ENCODE results near the gene IER5L.

Gene IER5L

DNA sequence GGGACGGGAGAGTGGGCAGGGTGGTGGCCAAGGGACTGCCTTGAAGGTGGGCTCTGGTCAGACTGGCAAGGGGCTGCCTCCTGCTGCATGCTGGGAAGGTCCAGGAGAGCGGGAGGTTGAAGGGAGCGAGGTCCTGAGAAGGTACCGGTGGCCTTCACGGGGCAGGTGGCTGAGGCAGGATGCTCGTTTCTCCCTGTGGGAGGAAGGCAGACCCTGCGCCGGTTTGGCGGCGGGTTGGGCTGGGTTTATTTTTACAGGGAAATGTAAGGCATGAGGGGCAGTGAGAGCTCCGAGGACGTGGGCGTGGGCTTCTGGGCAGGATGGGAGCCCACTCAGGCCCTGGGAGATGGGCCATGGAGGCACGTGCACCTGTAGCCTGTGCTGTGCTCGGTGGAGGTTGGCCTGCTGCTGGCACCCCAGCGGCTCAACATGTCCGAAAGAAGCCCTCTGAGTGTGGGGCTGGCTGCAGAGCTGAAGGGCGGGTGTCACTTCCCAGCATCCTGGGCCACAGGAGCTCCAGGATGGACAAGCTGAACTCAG is 27.3 kb downstream of the IER5L start:
- Histone ChIP-seq H3K27me3 (ENCODE audit: control insufficient read depth in 1 of 2, insufficient read depth in 2 of 2, low read length in 2 of 2) (no peaks in the 10 kb centered on the region), H3K4me3 (ENCODE audit: low read depth in 1 of 2, low read length in 2 of 2) (no peak overlapping the region), H3K36me3 (ENCODE audit: control insufficient read depth in 1 of 2, insufficient read depth in 2 of 2, low read length in 2 of 2) (peaks cover 12 to 28% of the 10 kb centered on the region in 2 donors), H3K9ac (ENCODE audit: low read depth in 1 of 2, low read length in 2 of 2) (no peak overlapping the region), H3K9me3 (ENCODE audit: control insufficient read depth in 1 of 2, low read length in 2 of 2) (no peaks in the 10 kb centered on the region), H3K4me1 (ENCODE audit: control insufficient read depth in 1 of 2, insufficient read depth in 2 of 2, low read length in 2 of 2) (peaks cover 3 to 8% of the 10 kb centered on the region in 2 donors), H3K27ac (ENCODE audit: low read depth, low read length) (no peak overlapping the region)

- no peaks in the 10 kb centered on the region for H3K9me3 ChIP-seq (ENCODE audit: control insufficient read depth in 1 of 2, low read length in 2 of 2)
- H3K36me3 ChIP-seq (ENCODE audit: control insufficient read depth in 1 of 2, insufficient read depth in 2 of 2, low read length in 2 of 2) = peaks cover 12 to 24% of the 10 kb centered on the region in 2 donors
- H3K27ac ChIP-seq (ENCODE audit: low read depth, low read length) = no peak overlapping the region
- H3K4me3 ChIP-seq (ENCODE audit: low read depth in 1 of 2, low read length in 2 of 2) = no peak overlapping the region
- H3K4me1 ChIP-seq (ENCODE audit: control insufficient read depth in 1 of 2, insufficient read depth in 2 of 2, low read length in 2 of 2) = peaks cover 9 to 14% of the 10 kb centered on the region in 2 donors
- no peaks in the 10 kb centered on the region for H3K27me3 ChIP-seq (ENCODE audit: control insufficient read depth in 1 of 2, insufficient read depth in 2 of 2, low read length in 2 of 2)
- no peak overlapping the region for H3K9ac ChIP-seq (ENCODE audit: low read depth in 1 of 2, low read length in 2 of 2)
Measured at GRCh38 chr9:129150122-129150521, 27.9 kb downstream of the IER5L start.

- Histone ChIP-seq H3K9me3 (ENCODE audit: control insufficient read depth in 1 of 2, low read length in 2 of 2) (no peaks in the 10 kb centered on the region), H3K36me3 (ENCODE audit: control insufficient read depth in 1 of 2, insufficient read depth in 2 of 2, low read length in 2 of 2) (peaks cover 12 to 23% of the 10 kb centered on the region in 2 donors), H3K9ac (ENCODE audit: low read depth in 1 of 2, low read length in 2 of 2) (no peak overlapping the region), H3K4me3 (ENCODE audit: low read depth in 1 of 2, low read length in 2 of 2) (no peak overlapping the region), H3K27me3 (ENCODE audit: control insufficient read depth in 1 of 2, insufficient read depth in 2 of 2, low read length in 2 of 2) (no peaks in the 10 kb centered on the region), H3K27ac (ENCODE audit: low read depth, low read length) (no peak overlapping the region), H3K4me1 (ENCODE audit: control insufficient read depth in 1 of 2, insufficient read depth in 2 of 2, low read length in 2 of 2) (peaks cover 10 to 16% of the 10 kb centered on the region in 2 donors)
Measured at GRCh38 chr9:129149442-129149841, 28.6 kb downstream of the IER5L start.

- no peak overlapping the region for H3K4me3 ChIP-seq (ENCODE audit: low read depth in 1 of 2, low read length in 2 of 2)
- no peak overlapping the region for H3K9ac ChIP-seq (ENCODE audit: low read depth in 1 of 2, low read length in 2 of 2)
- peaks cover 12 to 30% of the 10 kb centered on the region in 2 donors for H3K36me3 ChIP-seq (ENCODE audit: control insufficient read depth in 1 of 2, insufficient read depth in 2 of 2, low read length in 2 of 2)
- no peak overlapping the region for H3K27ac ChIP-seq (ENCODE audit: low read depth, low read length)
- no peaks in the 10 kb centered on the region for H3K9me3 ChIP-seq (ENCODE audit: control insufficient read depth in 1 of 2, low read length in 2 of 2)
- no peaks in the 10 kb centered on the region for H3K27me3 ChIP-seq (ENCODE audit: control insufficient read depth in 1 of 2, insufficient read depth in 2 of 2, low read length in 2 of 2)
- peaks cover 10 to 20% of the 10 kb centered on the region in 2 donors for H3K4me1 ChIP-seq (ENCODE audit: control insufficient read depth in 1 of 2, insufficient read depth in 2 of 2, low read length in 2 of 2)
Measured at GRCh38 chr9:129148463-129149204, 29.4 kb downstream of the IER5L start.

GRCh38 chr9:129146441-129146941 is 31.6 kb downstream of the IER5L start:
- H3K4me3 ChIP-seq (ENCODE audit: low read depth in 1 of 2, low read length in 2 of 2) = no peak overlapping the region
- peak overlapping the region; percentile 33 for H3K27ac ChIP-seq (ENCODE audit: low read depth, low read length)
- H3K9ac ChIP-seq (ENCODE audit: low read depth in 1 of 2, low read length in 2 of 2) = peak overlapping the region in 1 of 2 donors; percentile 45
- H3K36me3 ChIP-seq (ENCODE audit: control insufficient read depth in 1 of 2, insufficient read depth in 2 of 2, low read length in 2 of 2) = peaks cover 15 to 28% of the 10 kb centered on the region in 2 donors
- H3K9me3 ChIP-seq (ENCODE audit: control insufficient read depth in 1 of 2, low read length in 2 of 2) = no peaks in the 10 kb centered on the region
- peaks cover 26 to 40% of the 10 kb centered on the region in 2 donors for H3K4me1 ChIP-seq (ENCODE audit: control insufficient read depth in 1 of 2, insufficient read depth in 2 of 2, low read length in 2 of 2)
- H3K27me3 ChIP-seq (ENCODE audit: control insufficient read depth in 1 of 2, insufficient read depth in 2 of 2, low read length in 2 of 2) = no peaks in the 10 kb centered on the region

DNA sequence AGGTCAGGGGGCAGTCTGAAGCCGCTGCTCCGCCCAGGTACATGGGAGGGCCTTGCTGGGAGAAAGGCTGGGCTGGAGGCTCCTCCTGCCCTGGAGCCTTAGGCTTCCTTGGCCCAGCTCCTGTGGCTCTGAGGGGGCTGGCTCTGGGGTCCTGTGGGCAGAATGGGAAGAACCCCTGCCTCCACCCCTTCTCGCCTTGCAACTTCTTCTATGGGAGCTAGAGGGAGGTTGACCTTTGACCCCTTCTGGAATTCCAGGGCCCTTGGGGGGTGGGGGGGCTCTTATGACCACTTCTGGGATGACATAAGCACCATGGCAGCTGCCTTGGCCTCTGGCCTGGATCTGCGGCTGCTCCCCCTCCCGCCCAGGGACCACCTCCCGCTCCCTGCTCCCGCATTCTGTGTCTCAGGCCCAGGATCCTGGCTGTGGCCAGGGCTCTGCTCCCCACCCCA is 32.2 kb downstream of the IER5L start:
- Histone ChIP-seq H3K4me1 (ENCODE audit: control insufficient read depth in 1 of 2, insufficient read depth in 2 of 2, low read length in 2 of 2) (peaks cover 32 to 46% of the 10 kb centered on the region in 2 donors), H3K27ac (ENCODE audit: low read depth, low read length) (peak overlapping the region; percentile 63), H3K4me3 (ENCODE audit: low read depth in 1 of 2, low read length in 2 of 2) (no peak overlapping the region), H3K27me3 (ENCODE audit: control insufficient read depth in 1 of 2, insufficient read depth in 2 of 2, low read length in 2 of 2) (no peaks in the 10 kb centered on the region), H3K36me3 (ENCODE audit: control insufficient read depth in 1 of 2, insufficient read depth in 2 of 2, low read length in 2 of 2) (peaks cover 15 to 22% of the 10 kb centered on the region in 2 donors), H3K9ac (ENCODE audit: low read depth in 1 of 2, low read length in 2 of 2) (peak overlapping the region in 1 of 2 donors; percentile 45), H3K9me3 (ENCODE audit: control insufficient read depth in 1 of 2, low read length in 2 of 2) (no peaks in the 10 kb centered on the region)

GRCh38 chr9:129145316-129145715 is 32.7 kb downstream of the IER5L start:
- Histone ChIP-seq H3K36me3 (ENCODE audit: control insufficient read depth in 1 of 2, insufficient read depth in 2 of 2, low read length in 2 of 2) (peaks cover 15 to 21% of the 10 kb centered on the region in 2 donors), H3K4me1 (ENCODE audit: control insufficient read depth in 1 of 2, insufficient read depth in 2 of 2, low read length in 2 of 2) (peaks cover 37 to 50% of the 10 kb centered on the region in 2 donors), H3K4me3 (ENCODE audit: low read depth in 1 of 2, low read length in 2 of 2) (no peak overlapping the region), H3K9me3 (ENCODE audit: control insufficient read depth in 1 of 2, low read length in 2 of 2) (no peaks in the 10 kb centered on the region), H3K9ac (ENCODE audit: low read depth in 1 of 2, low read length in 2 of 2) (peak overlapping the region in 1 of 2 donors; percentile 37), H3K27me3 (ENCODE audit: control insufficient read depth in 1 of 2, insufficient read depth in 2 of 2, low read length in 2 of 2) (no peaks in the 10 kb centered on the region), H3K27ac (ENCODE audit: low read depth, low read length) (peak overlapping the region; percentile 63)

- no peaks in the 10 kb centered on the region for H3K9me3 ChIP-seq (ENCODE audit: control insufficient read depth in 1 of 2, low read length in 2 of 2)
- peaks cover 3 to 14% of the 10 kb centered on the region in 2 donors for H3K36me3 ChIP-seq (ENCODE audit: control insufficient read depth in 1 of 2, insufficient read depth in 2 of 2, low read length in 2 of 2)
- no peak overlapping the region for H3K4me3 ChIP-seq (ENCODE audit: low read depth in 1 of 2, low read length in 2 of 2)
- H3K4me1 ChIP-seq (ENCODE audit: control insufficient read depth in 1 of 2, insufficient read depth in 2 of 2, low read length in 2 of 2) = peaks cover 46 to 67% of the 10 kb centered on the region in 2 donors
- H3K27me3 ChIP-seq (ENCODE audit: control insufficient read depth in 1 of 2, insufficient read depth in 2 of 2, low read length in 2 of 2) = no peaks in the 10 kb centered on the region
- peak overlapping the region; percentile 69 for H3K27ac ChIP-seq (ENCODE audit: low read depth, low read length)
- peak overlapping the region in 1 of 2 donors; percentile 28 for H3K9ac ChIP-seq (ENCODE audit: low read depth in 1 of 2, low read length in 2 of 2)
Measured at GRCh38 chr9:129143031-129143927, 34.8 kb downstream of the IER5L start.

DNA sequence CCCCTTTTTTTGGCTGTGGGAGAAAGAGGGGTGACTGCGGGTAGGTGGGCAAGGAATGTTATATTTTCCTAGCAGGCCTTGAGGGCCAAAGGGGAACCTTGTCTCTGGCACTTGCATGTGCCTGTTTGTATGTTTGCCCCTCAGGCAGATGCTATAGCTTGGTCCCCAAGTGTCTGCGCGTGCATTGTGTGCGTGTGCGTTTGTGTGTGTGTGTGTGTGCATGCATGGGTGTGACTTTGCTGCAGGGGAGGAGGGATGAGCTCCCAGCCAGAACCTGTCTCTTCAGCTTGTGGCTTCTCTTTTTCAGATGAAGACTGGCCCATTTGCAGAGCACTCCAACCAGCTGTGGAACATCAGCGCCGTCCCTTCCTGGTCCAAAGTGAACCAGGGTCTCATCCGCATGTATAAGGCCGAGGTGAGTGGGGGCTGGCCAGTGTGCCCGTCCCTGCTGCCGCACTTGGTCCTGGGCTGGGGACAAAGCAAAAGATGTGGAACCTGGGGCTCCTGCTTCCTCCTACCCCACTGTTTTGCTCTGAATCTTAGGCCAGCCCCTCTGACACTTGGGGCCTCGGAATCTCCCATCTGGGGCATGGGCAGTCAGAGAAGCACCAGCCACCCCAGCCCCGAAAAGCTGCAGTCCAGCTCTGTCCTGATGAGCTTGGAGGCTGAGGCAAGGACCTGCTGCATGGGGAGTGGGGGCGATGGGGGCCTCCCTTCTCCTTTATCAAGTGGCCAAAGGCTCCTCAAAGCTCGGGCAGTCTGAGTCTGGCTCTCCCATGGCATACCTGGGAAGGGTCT is 35.7 kb downstream of the IER5L start:
- Histone ChIP-seq H3K9me3 (ENCODE audit: control insufficient read depth in 1 of 2, low read length in 2 of 2) (no peaks in the 10 kb centered on the region), H3K36me3 (ENCODE audit: control insufficient read depth in 1 of 2, insufficient read depth in 2 of 2, low read length in 2 of 2) (peaks cover 6 to 19% of the 10 kb centered on the region in 2 donors), H3K4me1 (ENCODE audit: control insufficient read depth in 1 of 2, insufficient read depth in 2 of 2, low read length in 2 of 2) (peaks cover 46 to 71% of the 10 kb centered on the region in 2 donors), H3K27ac (ENCODE audit: low read depth, low read length) (peak overlapping the region; percentile 48), H3K9ac (ENCODE audit: low read depth in 1 of 2, low read length in 2 of 2) (peak overlapping the region in 1 of 2 donors; percentile 28), H3K27me3 (ENCODE audit: control insufficient read depth in 1 of 2, insufficient read depth in 2 of 2, low read length in 2 of 2) (no peaks in the 10 kb centered on the region), H3K4me3 (ENCODE audit: low read depth in 1 of 2, low read length in 2 of 2) (no peak overlapping the region)
